Inflammatory macrophage treated with lipopolysaccharide for 1 hour (primary cell): ENCODE results near the gene ITGA11.

ENCODE experiments used
- DNase-seq, 2 donors: peaks; one replicate each; pipeline ENCODE4 v3.0.0-alpha.2; 2020 to 2022

ITGA11 gene

DNA sequence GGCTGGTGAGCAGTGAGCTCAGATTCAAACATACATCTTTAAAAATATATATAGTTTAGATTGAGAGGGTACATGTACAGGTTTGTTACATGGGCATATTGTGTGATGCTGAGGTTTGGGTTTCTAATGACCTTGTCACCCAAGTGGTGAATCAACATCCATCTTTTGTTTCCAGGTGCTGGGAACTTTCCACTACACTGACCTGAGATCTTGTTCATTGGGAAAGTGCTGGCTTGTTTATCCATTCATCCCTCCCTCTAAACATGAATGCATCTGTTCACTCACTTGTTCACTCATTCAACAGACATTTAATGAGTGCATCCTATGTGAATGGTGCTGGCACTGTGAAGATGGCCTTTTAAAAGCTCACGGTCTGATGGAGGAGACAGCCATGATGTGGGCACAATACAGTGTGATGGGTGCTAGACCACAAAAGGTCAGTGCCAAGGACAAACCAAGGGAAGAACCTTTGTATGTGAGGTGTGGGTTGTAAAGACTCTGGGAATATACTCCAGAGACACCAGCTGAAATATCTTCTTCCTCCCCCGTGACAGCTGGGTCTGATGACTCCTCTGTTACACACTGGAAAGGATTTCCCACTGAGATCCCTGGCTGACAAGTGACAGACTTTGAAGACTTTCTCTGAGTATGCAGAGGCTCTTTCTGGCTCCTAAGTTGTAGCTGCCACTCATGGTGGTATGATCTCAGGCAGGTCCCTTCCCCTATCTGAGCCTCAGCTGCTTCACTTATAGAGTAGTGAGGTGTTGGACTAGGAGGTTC lies 16.2 kb upstream of the ITGA11 start:
- DNase-seq: no peak

DNA sequence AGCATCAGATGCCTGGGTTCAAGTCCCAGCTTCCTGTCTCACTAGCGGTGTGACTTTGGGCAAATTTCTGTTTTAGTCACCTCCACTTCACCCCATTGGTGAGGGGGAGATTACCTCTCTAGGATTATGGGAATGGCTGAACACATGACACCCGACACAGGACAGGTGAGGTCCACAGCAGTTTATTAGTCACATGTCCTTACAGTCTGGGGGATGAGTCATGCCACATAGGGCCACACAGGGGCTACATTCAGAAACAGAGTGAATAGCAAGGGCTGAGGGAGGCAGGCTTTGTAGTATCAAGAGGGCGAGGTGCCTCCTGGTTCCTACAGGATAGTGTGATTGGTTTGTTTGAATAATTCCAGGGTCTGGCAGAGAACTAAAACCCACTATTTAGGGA lies 15.2 kb upstream of the ITGA11 start:
- DNase-seq: no peak

DNA sequence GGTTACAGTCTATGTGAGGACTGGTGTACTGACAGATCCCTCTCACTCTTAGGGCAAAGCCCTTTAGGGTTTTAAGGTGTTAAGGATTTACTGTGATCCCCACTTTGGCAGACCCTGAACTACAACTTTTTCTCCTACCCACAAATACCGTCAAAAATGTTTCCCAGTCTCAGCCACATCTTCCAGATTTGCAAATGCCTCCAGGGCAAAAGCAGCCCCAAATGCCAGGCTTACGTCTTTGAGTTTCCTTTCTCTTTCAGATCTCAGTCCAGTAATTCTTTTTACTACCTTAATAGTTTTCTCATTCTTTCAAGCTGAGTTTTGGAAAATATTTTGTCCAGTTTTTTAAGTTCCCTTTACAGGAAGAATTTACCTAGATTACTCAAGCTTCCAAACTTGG lies 13.4 kb upstream of the ITGA11 start:
- no peak for DNase-seq

DNA sequence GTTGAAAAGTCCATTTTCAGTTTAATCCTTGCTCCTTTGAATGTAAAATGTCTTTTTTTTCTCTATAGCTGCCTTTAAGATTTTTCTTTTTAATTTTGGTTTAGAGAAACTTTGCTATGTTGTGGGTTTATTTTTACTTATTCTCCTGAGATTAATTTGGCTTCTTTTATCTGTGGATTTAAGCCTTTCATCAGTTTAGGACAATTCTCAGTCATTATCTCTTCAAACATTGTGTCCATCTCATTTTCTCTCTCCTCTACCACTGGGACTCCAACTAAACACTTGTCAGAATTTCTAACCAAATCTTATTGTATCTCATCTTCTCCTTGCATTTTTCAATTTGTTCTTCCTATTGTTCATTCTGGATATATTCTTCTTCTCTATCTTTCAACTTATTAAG lies 12.4 kb upstream of the ITGA11 start:
- DNase-seq: no peak

DNA sequence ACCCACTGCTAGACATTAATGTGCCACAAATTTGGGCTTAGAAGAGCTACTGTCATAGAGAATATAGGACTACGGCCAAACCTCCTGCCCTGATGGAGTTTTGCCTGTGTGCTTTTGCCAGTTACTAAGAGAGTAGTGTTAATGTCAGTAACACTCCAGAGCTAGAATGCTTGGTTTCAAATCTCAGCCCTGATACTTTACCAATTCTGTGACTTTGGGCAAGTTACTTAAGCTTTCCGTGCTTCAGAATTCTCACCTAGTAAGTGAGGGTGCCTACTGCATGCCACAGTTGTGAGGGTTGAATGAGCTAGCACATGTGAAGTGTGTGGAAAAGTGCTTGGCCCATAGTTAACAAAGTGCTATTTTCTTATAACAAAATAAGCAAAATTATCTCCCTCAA lies 10.9 kb upstream of the ITGA11 start:
- no peak for DNase-seq

DNA sequence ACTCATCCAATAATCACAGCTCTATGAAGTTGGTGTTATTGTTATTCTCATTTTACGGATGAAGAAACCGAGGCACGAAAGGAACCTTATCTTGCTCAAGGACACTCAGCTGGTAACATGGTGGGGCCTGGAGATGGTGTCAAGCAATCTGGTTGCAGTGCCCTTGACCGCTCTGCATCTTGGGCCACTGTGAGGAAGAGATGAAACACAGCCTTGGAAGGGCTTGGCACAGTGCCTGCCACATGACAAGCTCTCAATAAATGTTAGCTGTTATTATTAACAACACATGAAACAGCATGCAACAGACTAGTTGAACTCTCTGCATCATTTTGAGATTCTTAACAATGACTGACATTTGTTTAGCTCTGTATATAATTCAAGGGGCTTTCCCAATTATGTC lies 10.1 kb upstream of the ITGA11 start:
- DNase-seq: no peak

DNA sequence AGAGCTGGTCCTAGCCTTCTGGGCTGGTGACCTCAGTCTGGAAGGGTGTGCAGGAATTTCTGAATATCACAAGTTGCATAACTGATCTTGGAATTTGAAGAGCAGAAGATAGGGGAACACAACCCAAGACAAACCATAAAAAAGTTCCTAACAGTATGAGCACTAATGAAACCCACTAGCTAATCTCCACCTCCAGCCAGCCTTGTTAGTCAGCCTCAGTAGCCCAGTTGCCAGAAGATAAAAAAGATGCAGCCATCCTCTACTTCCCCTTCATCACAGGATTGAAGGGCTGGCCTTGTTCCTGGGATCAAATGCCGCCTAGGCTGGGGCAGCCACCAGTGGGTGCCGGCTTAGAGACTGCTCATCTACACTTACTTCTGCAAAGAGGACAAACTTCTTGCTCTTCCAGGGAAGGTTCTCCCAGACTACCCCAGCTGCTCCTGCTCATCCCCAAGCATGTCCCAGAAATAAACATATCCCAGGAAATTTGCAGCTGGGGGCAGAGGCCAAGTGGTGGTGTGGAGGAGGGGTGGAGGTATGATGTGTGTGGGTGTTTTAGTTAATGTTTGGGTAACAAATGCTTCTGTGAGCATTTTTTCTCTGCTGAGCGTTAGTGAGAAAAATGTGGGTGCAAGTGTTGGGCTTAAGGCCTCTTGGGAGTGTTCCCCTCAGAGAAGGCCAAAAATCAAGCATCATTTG lies 9.2 kb upstream of the ITGA11 start:
- DNase-seq: no peak

DNA sequence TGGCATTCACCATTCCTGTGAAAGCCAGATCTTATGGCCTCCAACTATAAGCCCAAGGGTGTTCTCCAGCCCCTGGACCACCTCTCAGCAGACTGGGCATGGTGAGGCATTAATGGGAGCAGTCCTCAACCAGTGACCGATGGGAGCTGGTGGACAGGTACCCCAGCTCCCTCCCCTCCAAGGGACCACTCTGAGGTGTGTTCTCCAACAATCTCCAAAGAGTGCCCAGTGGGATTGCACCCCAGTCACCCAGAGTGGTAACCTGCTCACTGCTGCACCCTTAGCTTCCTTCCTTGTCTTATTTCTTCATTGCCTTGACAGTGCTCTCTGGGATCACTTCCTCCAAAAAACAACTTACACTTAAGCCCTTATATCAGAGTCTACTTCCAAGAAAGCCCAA lies 8.2 kb upstream of the ITGA11 start:
- no peak for DNase-seq

DNA sequence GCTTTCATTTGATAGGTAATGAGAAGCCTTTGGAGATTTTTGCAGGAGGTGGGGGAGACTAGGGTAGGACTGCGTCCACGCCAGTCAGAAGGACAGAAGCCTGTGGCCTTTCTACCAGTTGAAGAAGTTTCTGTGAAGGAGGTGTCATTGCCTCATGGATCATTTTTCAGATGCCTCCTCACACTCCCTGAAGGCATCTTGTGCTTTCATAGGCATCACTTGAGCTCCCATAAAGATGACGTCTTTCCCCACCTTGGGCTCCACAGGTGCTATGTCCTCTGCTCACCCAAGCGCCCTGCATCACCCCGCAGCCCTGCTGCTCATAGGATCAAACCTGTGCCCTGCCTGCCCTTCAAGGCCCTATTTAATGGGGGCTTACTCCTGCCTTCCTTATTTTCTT lies 7.5 kb upstream of the ITGA11 start:
- no peak for DNase-seq

DNA sequence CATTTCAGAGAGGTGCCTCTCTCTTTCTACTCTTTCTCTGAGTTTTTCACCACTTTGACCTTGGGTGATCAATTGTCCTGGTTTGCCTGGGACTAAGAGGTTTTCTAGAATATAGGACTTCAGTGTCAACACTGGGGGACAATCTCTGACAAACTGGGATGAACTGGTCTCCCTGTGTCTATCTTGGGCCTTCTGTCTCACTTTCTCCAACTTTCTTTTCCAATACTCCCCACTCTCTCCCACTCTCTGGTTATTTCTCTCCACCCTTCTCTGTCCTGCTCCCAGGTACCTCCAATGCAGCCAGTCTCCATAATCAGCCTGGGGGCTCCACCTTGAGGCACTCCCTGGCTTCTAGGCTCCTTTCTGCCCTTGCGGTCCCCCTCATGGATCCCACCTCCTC lies 4.7 kb upstream of the ITGA11 start:
- no peak for DNase-seq

DNA sequence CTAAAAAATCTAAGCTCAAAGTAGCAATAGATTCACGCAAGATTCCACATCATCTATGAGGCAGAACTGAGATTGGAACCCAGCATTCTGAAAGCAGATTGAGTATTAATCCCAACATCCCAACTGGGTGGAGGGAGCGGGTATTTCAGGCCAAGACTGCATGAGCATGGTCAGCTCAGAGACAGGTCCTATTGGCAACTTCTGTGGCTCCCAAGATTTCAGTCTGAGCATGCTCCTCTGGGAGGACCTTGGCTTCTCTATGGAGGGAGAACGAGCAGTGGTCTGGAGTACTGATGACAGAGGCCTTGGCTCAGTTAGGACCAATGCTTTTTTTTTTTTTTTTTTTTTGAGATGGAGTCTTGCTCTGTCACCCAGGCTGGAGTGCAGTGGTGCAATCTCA lies 4.0 kb upstream of the ITGA11 start:
- no peak for DNase-seq

DNA sequence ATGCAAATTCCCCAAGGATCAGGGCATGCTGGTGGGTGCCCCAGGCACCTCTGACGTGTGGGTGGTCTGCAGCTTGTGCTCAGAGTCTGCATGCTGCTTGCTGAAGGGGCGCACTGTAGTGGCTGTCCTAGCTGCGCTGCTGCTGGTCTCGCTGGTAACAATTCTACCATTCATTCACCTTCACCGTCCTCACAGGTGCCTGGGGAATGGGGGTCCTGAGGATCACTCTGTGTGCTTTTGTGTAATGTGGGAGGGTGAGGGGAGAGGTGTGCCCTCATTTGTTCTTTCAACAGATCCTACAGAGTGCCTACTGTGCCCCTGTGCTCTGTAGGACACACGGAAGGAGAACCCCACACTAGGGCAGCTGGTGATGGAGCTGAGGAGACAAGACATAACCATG lies 2.1 kb upstream of the ITGA11 start:
- DNase-seq: no peak

DNA sequence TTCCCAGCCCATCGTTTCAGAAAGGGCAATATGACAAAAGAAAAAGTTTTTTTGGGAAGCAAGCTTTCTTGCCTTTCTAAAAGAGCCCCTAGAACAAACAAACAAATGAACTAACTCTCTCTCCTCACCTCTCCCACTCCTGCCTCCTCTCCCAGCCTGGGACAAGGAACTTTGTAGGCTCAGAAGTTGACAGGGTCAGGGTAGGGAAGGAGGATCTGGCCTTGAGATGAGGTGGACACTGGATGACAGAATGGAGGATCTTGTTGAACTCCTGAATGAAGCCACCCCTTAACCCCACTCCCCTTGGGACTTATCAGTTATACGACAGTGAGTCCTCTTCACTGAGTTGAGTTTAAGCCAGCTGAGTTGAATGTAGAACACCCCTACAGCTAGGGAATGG lies 1.6 kb upstream of the ITGA11 start:
- no peak for DNase-seq

DNA sequence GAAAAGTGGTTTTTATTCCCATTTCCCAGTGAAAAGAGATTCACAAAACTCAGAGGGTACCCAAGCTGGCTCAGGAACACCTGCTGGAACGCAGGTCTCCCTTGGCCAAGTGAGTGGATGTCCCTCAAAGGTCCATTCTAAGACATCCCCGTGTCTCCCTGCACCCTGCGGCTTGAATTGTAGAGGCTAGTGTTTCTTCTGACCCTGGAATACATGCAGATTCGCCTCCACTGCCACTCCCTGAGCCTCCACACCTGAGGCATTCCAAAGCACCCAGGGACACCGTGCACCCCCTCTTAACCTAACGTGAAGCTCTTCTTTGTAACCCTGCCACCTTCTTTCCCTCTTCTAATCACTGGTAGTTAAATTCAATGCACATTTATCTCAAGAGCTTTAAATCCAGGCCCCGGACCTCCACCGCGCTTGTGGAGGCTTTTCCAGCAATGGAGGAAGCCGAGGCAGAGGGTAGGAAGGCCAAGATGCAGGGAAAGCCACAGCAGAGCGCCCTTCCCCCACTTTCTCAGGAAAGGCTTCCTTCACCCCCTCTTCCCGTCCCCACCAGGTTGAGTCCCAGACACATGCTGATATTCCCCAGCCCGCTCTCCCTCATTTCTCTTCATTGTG lies 590 bp upstream of the ITGA11 start:
- DNase-seq: no peak

DNA sequence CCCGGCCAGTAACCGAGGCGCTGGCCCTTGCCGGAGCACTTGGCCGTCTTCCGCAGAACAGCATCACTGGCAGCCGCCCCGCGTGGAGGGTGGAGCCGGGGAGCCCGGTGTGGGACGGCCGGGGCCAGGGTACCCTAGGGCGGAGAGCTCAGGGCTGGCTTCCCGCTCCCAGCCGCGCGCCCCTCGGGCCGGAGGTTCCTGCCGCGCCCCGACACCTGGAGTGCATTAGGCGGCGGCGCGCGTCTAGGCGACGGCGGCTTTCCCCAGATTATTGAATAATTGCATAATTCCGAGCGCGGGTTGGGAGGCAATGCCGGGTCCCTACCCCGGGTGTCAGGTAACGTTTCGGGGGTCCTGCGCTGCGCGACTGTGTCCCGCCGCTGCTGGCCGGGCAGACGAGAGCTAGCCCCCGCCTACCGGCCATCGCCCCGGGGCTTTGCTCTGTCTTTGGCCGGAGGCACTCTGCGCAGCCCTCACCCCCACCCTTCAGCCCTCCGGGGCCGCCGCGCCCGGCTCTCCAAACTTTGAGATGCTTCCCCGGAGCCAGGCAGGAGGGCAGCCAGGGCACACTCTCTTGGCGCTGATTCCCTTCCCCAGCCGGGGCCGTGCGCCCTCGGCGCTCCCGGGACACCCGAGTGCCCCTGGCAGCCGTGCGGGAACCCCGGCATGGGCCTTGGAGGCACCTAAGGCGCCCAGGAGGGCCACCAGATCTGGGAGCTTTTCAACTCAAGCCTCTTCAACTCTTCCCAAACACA lies 749 bp downstream of the ITGA11 start:
- no peak for DNase-seq

DNA sequence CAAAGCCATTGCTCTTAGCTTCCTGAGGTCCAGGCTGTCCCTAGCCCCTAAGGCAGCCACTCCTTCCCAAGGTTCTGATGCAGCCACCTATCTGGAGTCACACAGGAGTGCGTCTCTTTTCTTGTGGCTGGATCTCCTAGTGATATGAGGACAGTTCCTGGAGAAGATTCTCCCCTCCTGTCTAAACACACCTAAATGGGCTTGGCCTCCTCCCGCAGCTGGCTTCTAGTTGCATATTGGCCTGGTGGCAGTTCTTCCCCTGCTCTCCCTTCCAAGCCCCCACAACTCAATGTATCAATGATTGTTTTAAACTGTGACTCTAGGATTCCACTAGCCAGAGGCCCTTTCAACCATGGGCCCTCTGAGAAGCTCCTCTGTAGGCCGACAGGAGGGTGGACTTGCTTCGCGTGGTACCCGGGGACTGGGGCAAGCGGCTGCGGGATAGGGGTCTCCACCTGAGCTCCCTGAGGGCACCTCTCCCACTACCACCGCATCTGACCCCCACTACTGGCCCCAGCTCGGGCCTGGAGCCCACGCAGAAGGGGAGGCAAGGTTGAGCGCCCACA lies 1.4 kb downstream of the ITGA11 start:
- no peak for DNase-seq

DNA sequence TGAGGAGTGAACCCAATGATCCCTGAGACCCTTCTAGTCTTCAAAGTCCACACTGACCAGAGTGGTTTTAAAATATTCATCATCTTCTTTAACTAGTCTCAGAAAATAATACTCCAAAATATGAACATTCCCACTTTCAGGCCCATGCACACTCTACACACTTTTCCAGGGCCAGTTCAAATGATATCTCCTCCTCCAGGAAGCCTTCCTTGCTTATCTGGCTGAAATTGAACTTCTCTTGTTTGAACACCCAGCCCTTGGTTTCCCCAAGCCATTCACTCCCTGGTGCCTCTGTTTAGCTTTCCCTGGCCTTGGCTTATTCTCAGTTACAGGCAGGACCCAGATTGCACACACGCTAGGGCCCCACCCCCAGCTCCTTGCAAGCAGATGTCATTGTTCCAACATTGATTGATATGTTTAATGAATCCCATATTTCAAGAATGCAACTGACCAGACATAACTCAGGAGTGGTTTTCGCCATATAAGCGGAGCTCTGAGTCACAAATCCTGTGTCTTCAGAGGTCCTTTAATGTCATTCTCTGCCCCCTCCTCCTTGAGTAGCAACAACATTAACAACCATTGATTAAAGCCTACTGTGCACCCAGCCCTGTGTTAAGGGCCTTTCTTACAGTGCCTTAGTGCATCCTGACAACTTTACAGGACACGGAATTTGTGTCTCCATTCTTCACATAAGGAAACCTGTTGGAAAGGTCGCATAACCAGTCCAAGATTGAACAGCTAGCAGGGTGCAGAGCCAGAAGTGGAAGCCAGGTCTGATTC lies 2.1 kb downstream of the ITGA11 start:
- DNase-seq: no peak

DNA sequence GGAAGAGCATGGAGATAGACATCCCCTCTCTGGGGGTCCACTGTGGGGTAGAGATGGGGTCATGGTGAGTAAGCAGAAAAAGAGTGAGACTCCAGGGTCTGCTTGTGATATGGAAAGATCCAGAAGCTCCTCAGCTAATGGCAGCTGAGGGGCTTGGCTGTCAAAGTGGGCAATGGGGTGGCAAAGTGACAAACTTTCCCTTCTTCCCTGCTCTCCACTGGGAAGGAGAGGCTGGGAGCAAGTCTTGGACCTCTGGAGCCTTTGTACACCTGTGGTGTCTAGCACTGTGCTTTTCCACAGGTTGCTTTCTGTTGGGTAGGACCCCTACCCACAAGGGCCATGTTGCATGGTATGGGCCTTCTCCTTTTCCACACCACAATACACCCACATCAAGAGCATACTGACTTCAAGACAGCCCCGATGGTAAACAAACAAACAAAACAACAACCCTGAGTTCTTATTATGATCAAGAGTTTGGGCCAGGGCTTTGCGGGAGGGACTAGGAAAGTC lies 3.5 kb downstream of the ITGA11 start:
- DNase-seq: no peak

DNA sequence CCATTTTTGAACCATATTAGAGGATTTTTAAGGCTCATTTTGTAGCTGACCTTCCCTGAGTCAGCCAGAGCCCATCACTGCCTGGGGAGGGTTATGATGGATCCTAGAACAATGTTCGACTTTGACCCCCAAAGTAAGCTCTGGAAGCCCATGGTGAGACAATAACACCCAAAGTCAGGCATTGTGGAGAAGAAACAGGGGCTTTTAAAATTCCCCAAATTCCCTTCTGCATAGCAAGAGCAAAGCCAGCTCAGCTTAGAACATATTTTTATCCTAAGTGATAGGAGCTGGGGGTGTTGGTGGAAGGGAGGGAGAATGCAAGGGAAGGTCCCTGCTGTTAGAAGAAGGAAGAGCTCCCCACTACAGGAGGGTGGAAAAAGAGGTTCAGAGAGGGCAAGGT lies 4.0 kb downstream of the ITGA11 start:
- DNase-seq: no peak

DNA sequence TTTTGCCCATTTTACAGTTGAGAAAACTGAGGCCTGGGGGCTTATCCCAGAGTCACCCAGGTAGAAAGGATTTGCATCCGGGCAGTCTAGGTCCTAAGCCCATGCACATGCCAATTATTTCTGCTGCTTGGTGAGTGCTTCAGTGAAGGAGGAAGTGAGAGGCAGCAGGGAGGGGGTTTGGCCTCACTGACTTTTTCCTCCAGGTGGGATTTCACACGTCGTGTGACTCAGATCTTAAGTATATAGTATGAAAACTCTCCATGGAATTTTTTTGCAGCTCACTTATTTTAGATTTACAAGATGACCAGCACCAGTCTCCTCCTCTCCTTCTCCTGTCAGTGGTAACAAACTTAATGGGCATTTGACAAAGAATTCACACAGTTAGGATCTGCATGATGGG lies 4.6 kb downstream of the ITGA11 start:
- no peak for DNase-seq

DNA sequence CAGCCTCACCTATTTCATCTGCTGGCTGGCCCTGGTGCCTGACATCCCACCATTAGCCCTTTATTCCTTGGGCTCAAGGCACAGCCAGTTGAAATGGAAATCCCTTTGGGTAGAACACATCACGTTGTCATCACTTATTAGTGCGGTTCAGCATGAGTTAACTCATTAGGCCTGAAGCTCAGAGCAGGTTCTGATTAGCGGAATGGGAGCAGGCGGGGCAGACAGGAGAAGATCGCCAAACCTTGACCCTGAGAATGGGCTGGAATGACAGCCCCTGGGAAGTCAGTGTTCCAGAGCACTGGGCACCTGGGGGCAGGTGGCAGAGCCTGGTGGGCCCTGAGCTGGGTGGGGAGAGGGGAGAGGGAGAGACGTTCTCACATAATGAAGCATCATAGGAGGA lies 5.8 kb downstream of the ITGA11 start:
- no peak for DNase-seq

DNA sequence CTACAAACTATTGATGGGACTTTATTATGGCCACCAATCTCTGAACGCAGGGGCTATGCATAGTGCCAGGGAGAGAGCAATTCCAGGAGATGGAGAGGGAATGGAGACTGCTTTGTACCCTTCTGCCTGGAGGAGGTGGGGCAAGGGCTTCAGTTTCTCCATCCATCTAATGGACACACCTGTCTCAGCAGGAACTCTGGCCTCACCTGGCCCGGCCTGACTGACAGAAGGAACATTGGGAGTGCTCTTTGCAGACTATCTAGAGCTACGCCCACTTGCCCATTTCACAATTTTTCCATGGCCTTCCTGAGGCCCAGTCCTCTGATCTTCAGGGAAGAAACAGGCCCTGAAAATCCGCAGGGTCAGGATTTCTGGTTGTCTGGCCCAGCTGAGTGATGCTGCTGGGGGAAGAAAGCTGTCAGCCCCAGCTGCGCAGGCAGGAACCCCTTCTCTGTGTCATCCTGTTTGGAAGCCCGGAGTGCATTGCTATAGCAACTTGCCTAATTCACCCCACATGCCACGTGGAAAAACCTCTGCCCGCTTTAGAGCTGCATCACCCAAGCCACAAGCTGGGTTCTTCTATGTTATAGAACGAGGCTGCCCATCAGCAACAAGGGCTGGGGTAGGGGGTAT lies 6.4 kb downstream of the ITGA11 start:
- no peak for DNase-seq
